ENCODE data around the gene PBX4. TPM values are rescaled to one million over a fixed set of nuclear protein-coding genes. Genes with fewer than 3 reads are reported as not detected.
A peak's percentile ranks its signal among the peaks of the same experiment; 100 is the strongest.

The PBX4 gene
- total and polyA plus RNA-seq, 4 donors, result 4.3 to 13.6 (median 8.4) TPM

DNA sequence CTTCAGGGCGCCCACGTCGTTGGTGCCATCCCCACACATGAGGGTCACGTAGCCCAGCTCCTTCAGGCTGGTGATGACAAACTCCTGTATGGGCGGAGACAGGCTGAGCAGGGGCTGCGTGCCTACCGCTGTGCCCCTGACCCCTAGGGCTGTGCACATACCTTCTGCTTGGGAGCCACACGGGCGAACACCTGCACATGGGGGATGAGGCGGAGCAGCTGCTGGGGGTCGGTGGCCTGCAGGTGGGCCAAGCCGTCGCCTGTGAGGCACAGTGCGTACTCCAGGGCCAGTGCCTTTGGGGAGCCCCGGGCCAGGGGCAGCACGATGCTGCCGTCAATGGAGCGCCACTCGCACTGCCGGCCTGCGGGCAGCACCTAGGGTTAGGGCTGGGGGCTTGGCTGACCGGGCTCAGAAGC is 31.1 kb upstream of the PBX4 start:
- no peak overlapping the region for H3K27ac ChIP-seq (ENCODE audit: low read depth, low read length)
- no peak overlapping the region for H3K4me3 ChIP-seq (ENCODE audit: low read depth, low read length)
- no peaks in the 10 kb centered on the region for H3K9me3 ChIP-seq (ENCODE audit: control insufficient read depth, insufficient read depth, low read length)
- H3K36me3 ChIP-seq (ENCODE audit: control insufficient read depth, insufficient read depth, low read length), result peaks cover 98% of the 10 kb centered on the region
- DNase-seq (ENCODE audit: low read depth in 4 of 6, low spot score in 6 of 6), result no peak
- H3K27me3 ChIP-seq (ENCODE audit: control insufficient read depth, insufficient read depth, low read length), result no peaks in the 10 kb centered on the region
- peaks cover 19% of the 10 kb centered on the region for H3K4me1 ChIP-seq (ENCODE audit: control insufficient read depth, insufficient read depth, low read length)
- 95% methylated on average over 22 of the region's 22 CpGs for WGBS (ENCODE audit: insufficient coverage)

DNA sequence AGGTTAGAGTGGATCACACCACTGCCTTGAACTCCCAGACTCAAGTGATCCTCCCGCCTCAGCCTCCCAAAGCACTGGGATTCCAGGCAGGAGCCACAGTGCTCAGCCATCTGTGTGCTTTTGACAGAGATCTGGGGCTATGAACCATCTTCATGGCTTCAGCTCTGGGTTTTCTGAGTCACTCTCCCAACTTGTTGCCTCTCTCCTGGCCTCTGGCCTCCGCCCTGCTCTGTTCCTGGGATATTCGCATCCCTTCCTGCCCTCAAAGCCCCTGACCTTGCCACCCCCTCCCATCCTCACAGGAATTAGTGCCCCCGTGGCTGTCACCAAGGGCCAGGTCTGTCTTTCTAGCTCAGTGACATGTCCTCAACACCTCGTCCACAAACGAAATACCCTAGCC is 30.7 kb upstream of the PBX4 start:
- Histone ChIP-seq H3K9me3 (ENCODE audit: control insufficient read depth, insufficient read depth, low read length) (no peaks in the 10 kb centered on the region), H3K36me3 (ENCODE audit: control insufficient read depth, insufficient read depth, low read length) (peaks cover 98% of the 10 kb centered on the region), H3K27ac (ENCODE audit: low read depth, low read length) (no peak overlapping the region), H3K4me3 (ENCODE audit: low read depth, low read length) (no peak overlapping the region), H3K4me1 (ENCODE audit: control insufficient read depth, insufficient read depth, low read length) (peaks cover 19% of the 10 kb centered on the region), H3K27me3 (ENCODE audit: control insufficient read depth, insufficient read depth, low read length) (no peaks in the 10 kb centered on the region)
- 97% methylated on average over 6 of the region's 6 CpGs for WGBS (ENCODE audit: insufficient coverage)
- no peak for DNase-seq (ENCODE audit: low read depth in 4 of 6, low spot score in 6 of 6)

DNA sequence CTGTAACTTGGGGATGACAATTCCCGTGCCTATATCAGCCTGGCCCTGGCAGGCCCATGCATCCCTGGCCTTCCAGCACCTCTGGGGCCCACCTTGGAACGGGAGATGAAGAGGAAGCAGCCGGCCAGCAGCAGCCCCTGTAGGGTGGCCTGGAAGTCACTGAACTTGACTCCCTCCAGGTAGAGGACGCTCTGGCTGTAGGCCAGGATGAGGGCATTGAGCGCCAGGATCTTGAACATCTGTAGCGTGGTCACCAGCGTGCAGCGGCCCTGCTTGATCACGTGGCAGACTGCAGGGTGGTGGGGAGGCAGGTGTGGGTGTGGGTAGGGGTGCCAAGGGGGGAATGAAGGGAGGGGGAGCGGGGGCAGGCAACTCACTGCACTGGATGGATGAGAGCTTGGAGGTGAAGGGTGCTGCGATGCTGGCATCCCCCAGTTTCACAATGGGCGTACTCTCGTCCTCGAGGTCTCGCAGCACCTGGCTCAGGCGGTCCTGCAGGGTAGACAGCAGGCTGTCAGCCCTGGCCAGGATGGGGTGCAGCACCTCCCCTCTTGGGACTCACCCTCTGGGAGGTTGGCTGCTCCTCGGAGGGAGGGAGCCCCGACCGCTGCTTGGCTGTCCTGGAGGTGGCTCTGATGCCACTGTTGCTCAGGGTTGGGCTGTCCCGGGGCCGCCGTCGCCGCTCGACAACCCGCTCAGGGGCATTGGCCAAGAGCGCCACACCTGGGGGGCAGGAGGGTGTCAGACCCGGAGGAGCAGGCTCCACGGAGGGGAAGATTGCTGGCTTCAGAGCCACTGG is 28.7 kb upstream of the PBX4 start:
- WGBS (ENCODE audit: insufficient coverage), result 92% methylated on average over 29 of the region's 29 CpGs
- H3K4me1 ChIP-seq (ENCODE audit: control insufficient read depth, insufficient read depth, low read length), result peaks cover 30% of the 10 kb centered on the region
- H3K27ac ChIP-seq (ENCODE audit: low read depth, low read length), result no peak overlapping the region
- no peaks in the 10 kb centered on the region for H3K27me3 ChIP-seq (ENCODE audit: control insufficient read depth, insufficient read depth, low read length)
- peaks cover 78% of the 10 kb centered on the region for H3K36me3 ChIP-seq (ENCODE audit: control insufficient read depth, insufficient read depth, low read length)
- no peak overlapping the region for H3K4me3 ChIP-seq (ENCODE audit: low read depth, low read length)
- H3K9me3 ChIP-seq (ENCODE audit: control insufficient read depth, insufficient read depth, low read length), result no peaks in the 10 kb centered on the region
- no peak for DNase-seq (ENCODE audit: low read depth in 4 of 6, low spot score in 6 of 6)

DNA sequence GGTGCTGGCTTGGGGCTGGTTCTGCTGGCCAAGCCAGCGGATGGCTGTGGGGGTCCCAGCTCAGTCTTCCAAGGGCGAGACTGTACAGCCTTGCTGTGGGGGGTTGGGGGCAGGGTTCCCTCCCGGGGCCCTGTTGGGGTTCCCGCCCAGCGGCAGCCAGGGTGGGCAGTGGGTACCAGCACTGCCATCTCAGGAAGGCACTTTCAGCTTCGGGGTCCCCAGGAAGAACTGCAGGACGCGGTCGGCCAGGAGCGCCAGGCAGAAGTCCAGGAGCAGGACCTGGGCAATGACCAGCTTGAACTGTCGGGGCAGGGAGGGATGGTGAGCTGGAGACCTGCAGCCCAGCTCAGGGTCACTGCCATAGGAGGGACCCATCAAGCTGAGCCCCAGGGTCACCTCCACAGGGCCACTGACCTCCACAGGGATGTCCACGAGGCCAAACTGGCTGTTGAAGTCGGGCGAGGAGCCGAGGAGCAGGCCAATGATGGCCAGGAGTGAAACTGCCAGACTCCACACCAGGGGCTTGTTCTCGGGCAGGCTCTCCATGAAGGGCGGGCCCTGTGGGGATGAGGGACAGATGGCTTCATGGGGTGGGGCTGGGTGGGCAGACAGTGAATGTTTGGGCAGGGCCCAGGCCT is 26.9 kb upstream of the PBX4 start:
- WGBS (ENCODE audit: insufficient coverage), result 91% methylated on average over 17 of the region's 17 CpGs

DNA sequence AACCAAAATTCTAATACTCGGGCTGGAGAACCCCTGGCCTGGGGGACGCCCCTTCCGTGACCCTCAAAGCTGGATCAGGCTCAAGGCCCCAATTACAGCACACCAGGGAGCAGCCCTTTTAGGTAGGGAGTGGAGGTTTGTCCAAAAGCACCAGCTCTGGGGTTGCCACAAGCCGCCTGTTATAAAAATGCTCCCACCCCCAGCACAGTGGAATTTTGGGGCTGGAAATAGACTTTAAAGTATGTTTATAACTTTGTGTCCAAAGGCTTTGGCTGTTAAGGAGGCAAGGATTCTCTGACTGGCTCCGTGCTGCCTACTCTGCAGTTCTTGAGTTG is 25.5 kb upstream of the PBX4 start:
- Histone ChIP-seq H3K4me3 (ENCODE audit: low read depth, low read length) (peak overlapping the region; percentile 58), H3K27ac (ENCODE audit: low read depth, low read length) (no peak overlapping the region), H3K9me3 (ENCODE audit: control insufficient read depth, insufficient read depth, low read length) (no peaks in the 10 kb centered on the region), H3K27me3 (ENCODE audit: control insufficient read depth, insufficient read depth, low read length) (no peaks in the 10 kb centered on the region), H3K36me3 (ENCODE audit: control insufficient read depth, insufficient read depth, low read length) (peaks cover 49% of the 10 kb centered on the region), H3K4me1 (ENCODE audit: control insufficient read depth, insufficient read depth, low read length) (peaks cover 19% of the 10 kb centered on the region)
- no peak for DNase-seq (ENCODE audit: low read depth in 4 of 6, low spot score in 6 of 6)
- WGBS (ENCODE audit: insufficient coverage), result 22% methylated on average over 3 of the region's 5 CpGs

More for the DNA sequence above, 26.9 kb upstream of the PBX4 start:
- peaks cover 60% of the 10 kb centered on the region for H3K36me3 ChIP-seq (ENCODE audit: control insufficient read depth, insufficient read depth, low read length)
- DNase-seq (ENCODE audit: low read depth in 4 of 6, low spot score in 6 of 6), result no peak
- H3K4me3 ChIP-seq (ENCODE audit: low read depth, low read length), result no peak overlapping the region
- H3K9me3 ChIP-seq (ENCODE audit: control insufficient read depth, insufficient read depth, low read length), result no peaks in the 10 kb centered on the region
- peaks cover 19% of the 10 kb centered on the region for H3K4me1 ChIP-seq (ENCODE audit: control insufficient read depth, insufficient read depth, low read length)
- no peak overlapping the region for H3K27ac ChIP-seq (ENCODE audit: low read depth, low read length)
- no peaks in the 10 kb centered on the region for H3K27me3 ChIP-seq (ENCODE audit: control insufficient read depth, insufficient read depth, low read length)

DNA sequence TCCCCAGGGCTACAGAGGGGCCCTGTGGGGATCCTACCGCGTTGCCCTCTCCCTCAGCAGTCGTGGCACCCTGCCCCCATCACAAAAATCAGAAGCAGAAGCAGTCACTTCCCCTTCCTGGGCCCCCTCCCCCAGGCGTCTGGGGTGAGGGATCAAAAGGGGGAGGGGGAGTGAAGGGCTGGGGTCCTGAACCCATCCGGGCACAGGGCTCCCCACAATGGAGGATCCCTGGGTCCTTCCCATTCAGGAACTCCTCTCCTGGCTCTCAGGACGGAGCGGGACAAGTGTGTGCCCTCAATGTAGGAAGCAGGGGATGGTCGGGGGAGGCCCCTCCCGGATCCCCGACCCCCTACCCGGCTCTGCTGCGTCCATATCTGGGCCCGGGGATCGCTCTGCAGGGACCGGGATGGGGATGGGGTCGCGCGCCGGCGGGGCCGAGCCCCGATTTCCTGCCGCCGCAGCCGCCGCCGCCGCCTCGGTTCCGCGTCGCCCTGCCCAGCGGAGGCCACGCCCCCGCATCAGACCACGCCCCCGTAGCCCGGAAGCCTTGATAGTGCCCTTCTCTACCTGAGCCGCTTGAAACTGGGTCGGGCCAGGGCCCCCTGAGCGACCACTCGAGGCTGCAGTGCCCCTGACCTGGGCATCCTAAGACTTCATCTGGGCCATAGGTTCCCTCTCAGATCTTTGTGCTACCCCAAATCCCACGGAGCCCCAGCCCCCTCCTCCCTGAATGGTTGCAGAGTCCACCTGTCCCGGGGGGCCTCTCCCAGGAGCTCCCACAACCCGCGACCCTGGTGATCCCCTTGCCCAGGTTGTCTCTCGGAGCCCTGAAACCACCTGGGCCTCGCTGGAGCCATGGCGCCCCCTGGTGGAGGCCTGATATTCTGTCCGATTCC is 24.9 kb upstream of the PBX4 start, which contains the start of gene GMIP:
GMIP (minus strand) TSS at position 500 of the 896 bp plus-strand sequence; CDS start at position 372, 128 bp downstream.
- H3K27ac ChIP-seq (ENCODE audit: low read depth, low read length), result no peak within 1 kb of the TSS
- H3K4me1 ChIP-seq (ENCODE audit: control insufficient read depth, insufficient read depth, low read length), result peaks cover 19% of the 10 kb centered on the region
- no peaks in the 10 kb centered on the region for H3K27me3 ChIP-seq (ENCODE audit: control insufficient read depth, insufficient read depth, low read length)
- H3K36me3 ChIP-seq (ENCODE audit: control insufficient read depth, insufficient read depth, low read length), result peaks cover 44% of the 10 kb centered on the region
- peak within 1 kb of the TSS; percentile 58 for H3K4me3 ChIP-seq (ENCODE audit: low read depth, low read length)
- H3K9me3 ChIP-seq (ENCODE audit: control insufficient read depth, insufficient read depth, low read length), result no peaks in the 10 kb centered on the region
- WGBS (ENCODE audit: insufficient coverage), result under 1% methylated on average over 48 of the region's 50 CpGs
- DNase-seq (ENCODE audit: low read depth in 4 of 6, low spot score in 6 of 6), result peak in 3 of 6 donors; percentile 38 to 87 (median 77)

DNA sequence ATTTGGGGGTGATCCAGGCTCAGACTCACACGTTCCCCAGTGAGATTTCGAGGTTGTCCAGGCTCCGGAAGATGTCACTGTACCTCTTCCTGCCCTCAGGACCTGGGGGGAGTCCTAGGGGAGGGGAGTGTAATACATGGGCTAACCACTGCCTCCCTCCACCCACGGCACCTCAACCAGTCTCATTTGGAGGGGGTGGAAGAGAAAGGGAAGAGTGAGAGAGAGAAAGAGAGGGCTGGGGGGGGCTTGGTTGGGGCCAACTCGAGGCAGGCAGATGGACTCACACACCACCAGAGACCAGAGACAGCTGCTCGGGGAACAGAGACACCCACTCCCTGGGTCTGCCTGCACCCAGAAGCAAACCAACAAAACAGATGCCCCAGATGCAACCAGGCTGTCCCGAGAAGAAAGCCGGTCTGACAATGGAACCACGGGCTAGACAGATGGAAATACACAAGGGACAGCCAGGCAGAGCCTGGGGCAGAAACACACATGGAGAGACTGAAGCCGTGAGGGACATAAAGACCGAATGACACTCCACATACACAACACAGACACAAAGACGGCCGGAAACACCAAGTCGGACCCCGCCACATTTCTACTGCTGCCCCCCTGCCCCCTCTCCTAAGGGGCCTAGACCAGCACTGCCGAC is 24.1 kb upstream of the PBX4 start:
- H3K27me3 ChIP-seq (ENCODE audit: control insufficient read depth, insufficient read depth, low read length), result no peaks in the 10 kb centered on the region
- peak overlapping the region; percentile 58 for H3K4me3 ChIP-seq (ENCODE audit: low read depth, low read length)
- peaks cover 46% of the 10 kb centered on the region for H3K36me3 ChIP-seq (ENCODE audit: control insufficient read depth, insufficient read depth, low read length)
- DNase-seq (ENCODE audit: low read depth in 4 of 6, low spot score in 6 of 6), result peak in 2 of 6 donors; percentile 47 to 66
- no peaks in the 10 kb centered on the region for H3K9me3 ChIP-seq (ENCODE audit: control insufficient read depth, insufficient read depth, low read length)
- peaks cover 19% of the 10 kb centered on the region for H3K4me1 ChIP-seq (ENCODE audit: control insufficient read depth, insufficient read depth, low read length)
- H3K27ac ChIP-seq (ENCODE audit: low read depth, low read length), result no peak overlapping the region
- WGBS (ENCODE audit: insufficient coverage), result 7% methylated on average over 13 of the region's 16 CpGs

DNA sequence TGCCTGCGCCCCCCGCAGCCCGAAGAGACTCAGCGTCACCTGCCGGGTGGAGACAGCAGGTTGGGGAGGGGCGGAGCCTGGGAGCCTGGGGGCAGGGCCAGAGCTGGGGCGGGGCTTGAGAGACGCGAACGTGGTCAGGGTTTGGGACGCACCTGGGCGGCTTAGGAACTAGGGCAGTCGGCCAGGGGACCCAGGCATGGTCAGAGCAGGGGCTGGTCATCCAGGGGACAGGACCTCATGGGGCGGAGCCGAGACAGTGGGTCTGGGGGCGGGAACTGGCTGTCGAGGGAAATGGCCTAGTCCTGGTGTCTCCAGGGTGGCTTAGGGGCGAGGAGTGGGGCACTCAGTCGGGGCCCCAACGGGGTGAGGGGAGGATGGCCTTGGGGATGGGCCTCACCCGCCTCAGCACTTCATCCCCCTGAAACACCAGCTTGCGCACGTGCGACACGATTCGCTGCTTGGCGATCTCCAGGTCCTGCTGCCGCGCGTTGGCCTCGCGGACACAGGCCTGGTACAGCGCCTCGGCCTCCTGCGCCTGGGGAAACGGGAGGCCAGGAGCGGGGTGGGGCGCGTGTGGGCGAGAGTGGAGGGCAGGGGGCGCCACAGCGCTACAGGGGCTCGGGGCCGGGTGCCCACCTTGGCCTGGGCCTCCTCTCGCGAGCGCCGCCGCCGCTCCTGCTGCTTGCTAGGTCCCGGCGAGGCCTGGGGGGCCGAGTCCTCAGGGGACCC is 19.2 kb upstream of the PBX4 start:
- 43% methylated on average over 50 of the region's 53 CpGs for WGBS (ENCODE audit: insufficient coverage)
- no peaks in the 10 kb centered on the region for H3K27me3 ChIP-seq (ENCODE audit: control insufficient read depth, insufficient read depth, low read length)
- no peak overlapping the region for H3K4me3 ChIP-seq (ENCODE audit: low read depth, low read length)
- no peak for DNase-seq (ENCODE audit: low read depth in 4 of 6, low spot score in 6 of 6)
- no peaks in the 10 kb centered on the region for H3K9me3 ChIP-seq (ENCODE audit: control insufficient read depth, insufficient read depth, low read length)
- H3K27ac ChIP-seq (ENCODE audit: low read depth, low read length), result no peak overlapping the region
- H3K36me3 ChIP-seq (ENCODE audit: control insufficient read depth, insufficient read depth, low read length), result peaks cover 53% of the 10 kb centered on the region
- peaks cover 5% of the 10 kb centered on the region for H3K4me1 ChIP-seq (ENCODE audit: control insufficient read depth, insufficient read depth, low read length)

DNA sequence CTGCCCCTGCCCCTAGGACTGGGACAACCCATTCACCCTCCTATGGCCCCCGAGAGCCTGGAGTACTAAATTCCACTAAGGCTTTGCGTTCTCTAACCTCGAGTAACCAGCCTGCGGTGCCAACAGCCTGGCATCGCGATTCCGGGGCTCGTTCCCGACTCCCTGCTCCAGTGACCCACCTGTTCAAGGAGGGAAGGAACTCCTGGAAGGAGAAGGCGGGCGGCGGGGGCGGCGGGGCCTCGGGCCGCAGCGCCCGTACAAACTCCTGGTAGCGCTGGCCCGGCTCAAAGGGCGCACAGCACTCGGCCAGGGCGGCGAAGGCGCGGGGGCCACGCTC is 18.7 kb upstream of the PBX4 start:
- Histone ChIP-seq H3K27me3 (ENCODE audit: control insufficient read depth, insufficient read depth, low read length) (no peaks in the 10 kb centered on the region), H3K27ac (ENCODE audit: low read depth, low read length) (no peak overlapping the region), H3K9me3 (ENCODE audit: control insufficient read depth, insufficient read depth, low read length) (no peaks in the 10 kb centered on the region), H3K4me3 (ENCODE audit: low read depth, low read length) (no peak overlapping the region), H3K4me1 (ENCODE audit: control insufficient read depth, insufficient read depth, low read length) (no peaks in the 10 kb centered on the region), H3K36me3 (ENCODE audit: control insufficient read depth, insufficient read depth, low read length) (peaks cover 55% of the 10 kb centered on the region)
- no peak for DNase-seq (ENCODE audit: low read depth in 4 of 6, low spot score in 6 of 6)
- 60% methylated on average over 27 of the region's 27 CpGs for WGBS (ENCODE audit: insufficient coverage)
